Esophagus muscularis mucosa (tissue), 3 donors: ENCODE data around the gene PLPPR2.

Source experiments
- POLR2A ChIP-seq: fragments of 450-650 bp; IDR thresholded peaks from one replicate; pipeline ENCODE4 v1.6.1; 2017; ENCODE audit warnings: antibody characterized with exemption, moderate library complexity, mild to moderate bottlenecking, low read depth
- POLR2AphosphoS5 ChIP-seq, 2 donors: sonication (generic); formaldehyde crosslinking; IDR thresholded peaks; one replicate each; pipeline ENCODE4 v1.6.1; 2017; ENCODE audit warnings: antibody characterized with exemption in 2 of 2
- TF ChIP-seq, protein P1 (sequence below), 3 experiments: fragments of 200-600 bp in 2 of 3; fragments of 450-650 bp in 1 of 3; sonication (generic) in 2 of 3; IDR thresholded peaks; one replicate each; pipeline ENCODE4 v1.5.1; 2017 to 2019; ENCODE audit warnings: antibody characterized with exemption in 3 of 3, mild to moderate bottlenecking in 2 of 3, moderate library complexity in 1 of 3

DNA sequence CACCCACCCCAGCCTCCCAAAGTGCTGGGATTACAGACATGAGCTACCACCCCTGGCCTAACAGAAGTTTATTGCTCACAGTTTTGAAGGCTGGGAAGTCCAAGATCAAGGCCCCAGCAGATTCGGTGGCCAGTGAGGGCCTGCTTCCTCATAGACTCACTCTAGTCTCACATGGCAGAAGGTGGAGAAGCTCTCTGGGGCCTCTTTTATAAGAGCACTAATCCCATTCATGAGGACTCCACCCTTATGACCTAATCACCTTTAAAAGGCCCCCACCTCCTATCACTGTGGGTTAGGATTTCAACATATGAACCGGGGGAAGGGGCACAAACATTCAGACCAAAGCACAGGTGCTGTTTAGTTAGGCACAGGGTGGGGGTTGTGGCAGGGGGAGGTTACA is 12.3 kb downstream of the PLPPR2 start:
- TF ChIP-seq, protein P1, sequence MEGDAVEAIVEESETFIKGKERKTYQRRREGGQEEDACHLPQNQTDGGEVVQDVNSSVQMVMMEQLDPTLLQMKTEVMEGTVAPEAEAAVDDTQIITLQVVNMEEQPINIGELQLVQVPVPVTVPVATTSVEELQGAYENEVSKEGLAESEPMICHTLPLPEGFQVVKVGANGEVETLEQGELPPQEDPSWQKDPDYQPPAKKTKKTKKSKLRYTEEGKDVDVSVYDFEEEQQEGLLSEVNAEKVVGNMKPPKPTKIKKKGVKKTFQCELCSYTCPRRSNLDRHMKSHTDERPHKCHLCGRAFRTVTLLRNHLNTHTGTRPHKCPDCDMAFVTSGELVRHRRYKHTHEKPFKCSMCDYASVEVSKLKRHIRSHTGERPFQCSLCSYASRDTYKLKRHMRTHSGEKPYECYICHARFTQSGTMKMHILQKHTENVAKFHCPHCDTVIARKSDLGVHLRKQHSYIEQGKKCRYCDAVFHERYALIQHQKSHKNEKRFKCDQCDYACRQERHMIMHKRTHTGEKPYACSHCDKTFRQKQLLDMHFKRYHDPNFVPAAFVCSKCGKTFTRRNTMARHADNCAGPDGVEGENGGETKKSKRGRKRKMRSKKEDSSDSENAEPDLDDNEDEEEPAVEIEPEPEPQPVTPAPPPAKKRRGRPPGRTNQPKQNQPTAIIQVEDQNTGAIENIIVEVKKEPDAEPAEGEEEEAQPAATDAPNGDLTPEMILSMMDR (IDR thresholded peaks at IDR 0.05): no peak
- TF ChIP-seq POLR2A (no peak), POLR2AphosphoS5 (IDR thresholded peaks at IDR 0.05) (no peak)
